SK-N-MC (cell line): ENCODE measurements around the gene CCDC28B.

Source experiments
- EZH2 ChIP-seq: fragments of 200-600 bp; sonication (generic); IDR thresholded peaks from one replicate; pipeline ENCODE4 v1.6.1; 2017; ENCODE audit warnings: antibody characterized with exemption
- FOXP2 ChIP-seq: optimal IDR thresholded peaks from 2 replicates; pipeline ENCODE3; 2011; ENCODE audit warnings: mild to moderate bottlenecking, moderate library complexity; ENCODE audit not compliant: insufficient read depth; ENCODE audit errors: extremely low read length, control extremely low read depth
- POLR2AphosphoS5 ChIP-seq: IDR thresholded peaks from 2 replicates; pipeline ENCODE4 v1.6.1; 2012; ENCODE audit warnings: mild to moderate bottlenecking, low read depth, low read length, borderline replicate concordance

DNA sequence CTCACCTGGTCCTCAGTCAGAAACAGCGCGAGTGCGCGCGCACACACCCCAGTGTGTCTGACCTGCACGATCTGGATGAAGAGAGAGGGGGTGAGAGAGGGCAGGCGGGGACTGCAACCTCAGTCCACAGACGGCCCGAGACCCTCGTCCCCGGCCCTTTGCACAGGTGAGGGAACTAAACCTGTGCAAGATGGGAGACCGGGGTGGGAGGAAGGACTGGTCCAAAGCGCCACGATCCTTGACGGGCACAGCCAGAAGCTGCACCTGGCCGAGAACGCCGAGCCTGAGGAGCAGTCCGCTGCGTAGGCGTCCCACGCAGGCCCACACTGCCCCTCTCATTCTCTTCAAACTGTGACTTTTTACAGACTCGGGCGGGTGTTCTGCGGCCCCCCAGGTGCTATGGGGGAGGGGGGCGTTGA lies 4.6 kb downstream of the CCDC28B start:
- TF ChIP-seq EZH2: no peak
- TF ChIP-seq POLR2AphosphoS5: no peak
- no peak for TF ChIP-seq FOXP2
